ENCODE data around the gene SPEN. TPM values are rescaled to one million over a fixed set of nuclear protein-coding genes. Genes with fewer than 3 reads are reported as not detected.
A peak's percentile ranks its signal among the peaks of the same experiment; 100 is the strongest.

Gene SPEN
- total and polyA plus RNA-seq, 2 donors, result 11.4 to 16.3 TPM

DNA sequence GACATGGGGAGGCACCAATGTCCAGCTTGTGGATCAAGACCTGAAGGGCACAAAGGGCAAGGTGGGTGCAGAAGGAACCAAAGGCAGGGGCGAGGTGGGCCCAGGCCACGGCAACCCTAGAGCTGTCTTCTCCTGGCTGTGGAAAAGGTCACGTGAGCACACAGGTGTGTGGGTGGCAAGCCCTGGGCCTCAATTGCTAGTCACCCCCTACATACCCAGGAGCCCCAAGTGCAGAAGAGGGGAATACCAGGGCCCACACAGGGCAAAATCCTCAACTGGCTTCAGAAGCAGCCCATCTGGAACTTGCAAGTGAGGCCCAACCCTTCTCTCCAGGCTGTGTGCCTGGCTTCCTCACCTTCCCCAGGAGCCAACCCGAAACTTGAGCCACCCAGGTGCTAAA is 102.8 kb downstream of the SPEN start:
- H3K27me3 ChIP-seq (ENCODE audit: control insufficient read depth in 2 of 2, insufficient read depth in 1 of 2, low read length in 1 of 2), result no peaks in the 10 kb centered on the region
- WGBS, result 85% methylated on average over 4 of the region's 4 CpGs
- no peaks in the 10 kb centered on the region for H3K9me3 ChIP-seq (ENCODE audit: control insufficient read depth in 2 of 2, insufficient read depth in 1 of 2, low read length in 1 of 2)
- H3K4me1 ChIP-seq (ENCODE audit: control insufficient read depth in 2 of 2, insufficient read depth in 2 of 2, low read length in 2 of 2), result peaks cover 5 to 56% of the 10 kb centered on the region in 2 donors
- no peak for DNase-seq (ENCODE audit: low read depth in 6 of 9, low spot score in 9 of 9)
- H3K27ac ChIP-seq (ENCODE audit: low read depth in 1 of 2, low read length in 1 of 2), result peak overlapping the region; percentile 50 to 76
- H3K4me3 ChIP-seq (ENCODE audit: low read length in 2 of 2), result no peak overlapping the region
- H3K36me3 ChIP-seq (ENCODE audit: control insufficient read depth in 2 of 2, insufficient read depth in 2 of 2, low read length in 1 of 2), result peaks cover 42 to 46% of the 10 kb centered on the region in 2 donors

DNA sequence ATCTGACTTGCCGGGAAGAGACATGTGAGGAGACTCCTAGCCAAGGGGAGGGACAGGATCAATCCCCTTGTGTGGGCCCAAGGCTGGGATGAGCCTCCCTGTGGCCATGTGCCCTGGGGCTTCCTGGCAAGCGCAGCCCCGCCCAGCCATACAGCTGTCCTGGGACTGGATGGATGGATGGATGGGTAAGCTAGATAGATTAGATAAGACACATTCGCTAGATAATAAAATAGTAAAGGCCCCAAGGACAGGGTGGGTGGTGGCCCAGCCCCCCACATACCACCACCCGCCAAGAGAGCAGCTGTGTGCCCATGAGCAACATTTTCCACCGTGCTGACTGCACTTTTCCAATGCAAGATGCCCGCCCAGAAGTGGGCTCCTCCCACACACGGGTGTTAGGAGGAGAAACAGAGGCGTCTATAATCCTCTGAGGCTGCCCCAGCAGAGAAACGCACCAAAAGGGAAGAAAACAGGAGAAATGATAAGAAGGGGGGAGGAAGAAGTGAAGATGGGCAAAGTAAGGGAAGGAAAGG is 103.3 kb downstream of the SPEN start:
- no peak for DNase-seq (ENCODE audit: low read depth in 6 of 9, low spot score in 9 of 9)
- no peaks in the 10 kb centered on the region for H3K27me3 ChIP-seq (ENCODE audit: control insufficient read depth in 2 of 2, insufficient read depth in 1 of 2, low read length in 1 of 2)
- H3K36me3 ChIP-seq (ENCODE audit: control insufficient read depth in 2 of 2, insufficient read depth in 2 of 2, low read length in 1 of 2), result peaks cover 37 to 41% of the 10 kb centered on the region in 2 donors
- H3K4me1 ChIP-seq (ENCODE audit: control insufficient read depth in 2 of 2, insufficient read depth in 2 of 2, low read length in 2 of 2), result peaks cover 5 to 56% of the 10 kb centered on the region in 2 donors
- H3K4me3 ChIP-seq (ENCODE audit: low read length in 2 of 2), result no peak overlapping the region
- peak overlapping the region in 1 of 2 donors; percentile 50 for H3K27ac ChIP-seq (ENCODE audit: low read depth in 1 of 2, low read length in 1 of 2)
- WGBS, result 79% methylated on average over 10 of the region's 10 CpGs
- no peaks in the 10 kb centered on the region for H3K9me3 ChIP-seq (ENCODE audit: control insufficient read depth in 2 of 2, insufficient read depth in 1 of 2, low read length in 1 of 2)

DNA sequence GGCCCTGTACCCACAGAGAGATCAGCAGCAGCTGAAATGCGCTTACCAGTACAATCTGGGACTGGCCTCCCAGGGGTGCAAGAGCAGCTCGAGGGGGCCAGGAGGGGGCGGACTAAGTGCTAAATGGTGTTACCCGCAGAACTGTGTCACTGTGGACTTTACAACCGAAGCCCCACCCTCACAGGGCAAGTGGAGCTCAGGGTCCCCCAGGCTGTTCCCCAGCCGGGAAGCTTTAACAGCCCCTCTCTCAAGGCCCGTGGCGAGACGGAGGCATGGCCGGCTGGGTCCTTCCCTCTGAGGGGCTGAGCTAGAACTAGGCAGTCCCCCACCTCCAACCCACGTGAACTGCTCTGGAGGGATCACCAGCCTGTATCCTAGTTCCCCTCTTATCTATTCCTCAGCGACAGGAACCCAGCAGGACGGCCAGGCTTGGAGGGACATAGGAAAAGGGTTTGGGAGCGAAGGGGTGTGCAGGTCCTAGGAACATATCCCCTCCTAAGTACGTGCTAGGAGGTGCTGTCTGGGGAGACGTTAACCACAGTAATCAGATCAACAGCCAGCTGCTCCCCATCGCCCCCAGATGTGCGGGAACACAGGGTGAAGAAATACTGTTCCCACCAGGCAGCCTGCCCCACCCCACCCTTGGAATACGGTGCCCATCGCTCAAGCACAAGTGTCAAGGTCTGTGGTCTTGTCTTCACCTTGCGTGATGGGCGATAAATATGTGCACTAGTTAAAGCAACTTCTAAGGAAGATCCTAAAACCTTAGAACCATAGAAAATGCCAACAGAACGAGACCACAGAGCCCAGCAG is 104.0 kb downstream of the SPEN start:
- Histone ChIP-seq H3K27ac (ENCODE audit: low read depth in 1 of 2, low read length in 1 of 2) (no peak overlapping the region), H3K4me3 (ENCODE audit: low read length in 2 of 2) (no peak overlapping the region), H3K36me3 (ENCODE audit: control insufficient read depth in 2 of 2, insufficient read depth in 2 of 2, low read length in 1 of 2) (peaks cover 30 to 34% of the 10 kb centered on the region in 2 donors), H3K9me3 (ENCODE audit: control insufficient read depth in 2 of 2, insufficient read depth in 1 of 2, low read length in 1 of 2) (no peaks in the 10 kb centered on the region), H3K27me3 (ENCODE audit: control insufficient read depth in 2 of 2, insufficient read depth in 1 of 2, low read length in 1 of 2) (no peaks in the 10 kb centered on the region), H3K4me1 (ENCODE audit: control insufficient read depth in 2 of 2, insufficient read depth in 2 of 2, low read length in 2 of 2) (peaks cover 7 to 56% of the 10 kb centered on the region in 2 donors)
- 87% methylated on average over 23 of the region's 23 CpGs for whole genome bisulfite sequencing
- DNase-seq (ENCODE audit: low read depth in 6 of 9, low spot score in 9 of 9), result no peak

DNA sequence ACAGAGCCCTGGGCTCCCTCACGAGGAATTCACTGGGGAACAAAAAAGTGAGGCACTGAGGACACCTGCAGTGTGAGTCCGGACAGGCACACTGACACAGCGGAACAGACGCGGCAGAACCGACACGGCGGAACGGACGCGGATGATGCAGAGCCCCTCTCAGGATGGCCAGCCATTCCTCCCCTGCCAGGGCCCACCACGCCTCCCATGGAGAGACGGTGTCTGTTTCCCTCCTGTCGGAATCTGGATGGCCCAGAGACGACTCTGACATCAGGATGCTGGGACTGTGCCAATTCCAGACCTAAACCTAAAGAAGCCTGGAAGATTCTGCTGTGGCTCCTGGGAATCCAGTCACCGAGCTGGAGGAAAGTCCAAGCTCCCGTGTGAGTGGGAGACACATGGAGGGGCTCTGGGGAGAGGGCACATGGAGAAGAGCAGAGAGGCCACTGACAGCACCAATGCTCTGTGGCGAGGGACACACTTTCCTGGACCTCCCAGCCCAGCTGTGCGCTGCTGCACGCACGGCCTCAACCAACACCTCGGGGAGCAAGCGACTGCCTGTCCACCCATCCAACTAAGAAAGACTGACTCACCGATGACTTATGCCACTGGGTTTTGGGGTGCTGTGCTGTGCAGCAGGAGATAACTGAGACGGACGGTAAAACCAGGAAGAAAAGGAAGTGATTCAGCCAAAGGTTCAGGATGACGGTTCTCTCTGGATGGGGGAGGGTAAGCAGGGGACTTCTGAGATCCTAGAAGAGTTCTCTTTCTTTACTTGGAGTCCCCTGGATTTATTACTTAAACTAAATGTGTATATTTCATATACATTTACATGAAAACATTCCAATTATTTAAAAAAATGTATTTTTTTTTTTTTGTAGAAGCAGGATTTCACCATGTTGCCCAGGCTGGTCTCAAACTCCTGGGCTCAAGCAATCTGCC is 105.1 kb downstream of the SPEN start:
- Histone ChIP-seq H3K4me3 (ENCODE audit: low read length in 2 of 2) (no peak overlapping the region), H3K9me3 (ENCODE audit: control insufficient read depth in 2 of 2, insufficient read depth in 1 of 2, low read length in 1 of 2) (no peaks in the 10 kb centered on the region), H3K27ac (ENCODE audit: low read depth in 1 of 2, low read length in 1 of 2) (peak overlapping the region; percentile 37 to 60), H3K27me3 (ENCODE audit: control insufficient read depth in 2 of 2, insufficient read depth in 1 of 2, low read length in 1 of 2) (no peaks in the 10 kb centered on the region), H3K4me1 (ENCODE audit: control insufficient read depth in 2 of 2, insufficient read depth in 2 of 2, low read length in 2 of 2) (peaks cover 7 to 59% of the 10 kb centered on the region in 2 donors), H3K36me3 (ENCODE audit: control insufficient read depth in 2 of 2, insufficient read depth in 2 of 2, low read length in 1 of 2) (peaks cover 19 to 23% of the 10 kb centered on the region in 2 donors)
- 82% methylated on average over 27 of the region's 27 CpGs for WGBS
- DNase-seq (ENCODE audit: low read depth in 6 of 9, low spot score in 9 of 9), result no peak

DNA sequence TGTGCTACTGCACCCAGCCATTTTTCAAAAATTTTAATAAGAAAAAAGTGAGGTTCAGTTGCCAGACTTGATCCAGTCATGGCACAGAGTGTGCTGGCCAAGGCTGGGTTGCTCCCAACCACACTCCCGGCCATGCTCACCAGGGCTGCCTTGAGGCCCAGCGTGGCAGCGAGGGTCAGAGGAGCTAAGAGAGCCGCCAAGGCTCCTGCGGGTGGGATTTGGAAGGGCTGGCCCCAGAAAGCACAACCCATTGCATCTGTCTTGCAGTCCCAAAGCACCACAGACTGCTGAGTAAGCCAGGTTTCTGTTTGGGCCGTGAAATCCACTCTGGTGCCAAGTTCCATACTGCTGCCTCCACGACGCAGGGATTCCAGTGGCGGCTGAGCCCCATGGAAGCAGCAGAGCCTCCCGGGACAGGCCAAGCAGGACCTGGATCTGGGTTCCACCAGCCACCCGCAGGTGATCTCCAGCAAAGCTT is 105.8 kb downstream of the SPEN start:
- Histone ChIP-seq H3K27me3 (ENCODE audit: control insufficient read depth in 2 of 2, insufficient read depth in 1 of 2, low read length in 1 of 2) (no peaks in the 10 kb centered on the region), H3K9me3 (ENCODE audit: control insufficient read depth in 2 of 2, insufficient read depth in 1 of 2, low read length in 1 of 2) (no peaks in the 10 kb centered on the region), H3K4me3 (ENCODE audit: low read length in 2 of 2) (no peak overlapping the region), H3K4me1 (ENCODE audit: control insufficient read depth in 2 of 2, insufficient read depth in 2 of 2, low read length in 2 of 2) (peaks cover 7 to 59% of the 10 kb centered on the region in 2 donors), H3K27ac (ENCODE audit: low read depth in 1 of 2, low read length in 1 of 2) (peak overlapping the region; percentile 37 to 61), H3K36me3 (ENCODE audit: control insufficient read depth in 2 of 2, insufficient read depth in 2 of 2, low read length in 1 of 2) (peaks cover 12 to 16% of the 10 kb centered on the region in 2 donors)
- WGBS, result 95% methylated on average over 11 of the region's 11 CpGs
- no peak for DNase-seq (ENCODE audit: low read depth in 6 of 9, low spot score in 9 of 9)

DNA sequence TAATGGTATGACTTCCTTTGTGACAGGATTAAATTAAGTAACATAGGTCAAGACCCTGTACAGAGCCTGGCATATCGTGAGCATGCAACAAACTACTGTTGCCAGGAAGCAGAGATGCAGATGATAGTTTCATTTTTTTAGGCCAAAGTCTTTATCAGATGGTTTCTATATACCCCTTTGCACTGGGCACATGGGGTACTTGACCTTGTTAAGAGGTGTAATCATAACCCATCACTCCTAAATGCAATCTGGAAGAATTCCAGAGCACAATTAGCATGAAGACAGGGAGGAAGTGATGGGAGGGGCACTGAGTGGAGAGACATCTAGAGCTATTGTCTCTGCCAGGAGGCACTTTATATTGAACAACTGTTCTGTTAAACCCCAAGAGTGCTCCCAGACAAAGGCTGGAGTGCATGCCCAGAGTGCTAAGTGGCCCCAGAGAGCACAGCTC is 106.3 kb downstream of the SPEN start:
- H3K4me3 ChIP-seq (ENCODE audit: low read length in 2 of 2), result no peak overlapping the region
- no peaks in the 10 kb centered on the region for H3K27me3 ChIP-seq (ENCODE audit: control insufficient read depth in 2 of 2, insufficient read depth in 1 of 2, low read length in 1 of 2)
- peak overlapping the region; percentile 37 to 61 for H3K27ac ChIP-seq (ENCODE audit: low read depth in 1 of 2, low read length in 1 of 2)
- WGBS, result 85% methylated on average over 1 of the region's 1 CpG
- DNase-seq (ENCODE audit: low read depth in 6 of 9, low spot score in 9 of 9), result no peak
- peaks cover 7 to 56% of the 10 kb centered on the region in 2 donors for H3K4me1 ChIP-seq (ENCODE audit: control insufficient read depth in 2 of 2, insufficient read depth in 2 of 2, low read length in 2 of 2)
- H3K36me3 ChIP-seq (ENCODE audit: control insufficient read depth in 2 of 2, insufficient read depth in 2 of 2, low read length in 1 of 2), result peaks cover 9 to 14% of the 10 kb centered on the region in 2 donors
- no peaks in the 10 kb centered on the region for H3K9me3 ChIP-seq (ENCODE audit: control insufficient read depth in 2 of 2, insufficient read depth in 1 of 2, low read length in 1 of 2)

DNA sequence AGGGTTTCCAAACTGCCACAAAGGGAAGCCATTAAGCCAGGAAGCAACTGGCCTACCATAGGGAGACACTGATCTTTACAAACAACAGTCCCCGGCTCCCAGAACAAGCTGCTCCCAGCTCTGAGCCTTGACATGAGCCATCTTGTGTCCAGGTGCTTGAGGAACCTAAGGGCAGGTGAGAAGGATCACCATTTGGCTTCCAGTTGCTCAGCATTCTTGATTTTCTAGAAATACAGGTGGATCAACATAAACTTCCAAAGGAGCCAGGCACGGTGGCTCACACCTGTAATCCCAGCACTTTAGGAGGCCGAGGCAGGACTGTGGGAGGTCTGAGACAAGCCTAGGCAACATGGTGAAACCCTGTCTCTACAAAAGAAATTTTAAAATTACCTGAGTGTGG is 106.8 kb downstream of the SPEN start:
- Histone ChIP-seq H3K36me3 (ENCODE audit: control insufficient read depth in 2 of 2, insufficient read depth in 2 of 2, low read length in 1 of 2) (peaks cover 9 to 13% of the 10 kb centered on the region in 2 donors), H3K9me3 (ENCODE audit: control insufficient read depth in 2 of 2, insufficient read depth in 1 of 2, low read length in 1 of 2) (no peaks in the 10 kb centered on the region), H3K4me1 (ENCODE audit: control insufficient read depth in 2 of 2, insufficient read depth in 2 of 2, low read length in 2 of 2) (peaks cover 7 to 51% of the 10 kb centered on the region in 2 donors), H3K27ac (ENCODE audit: low read depth in 1 of 2, low read length in 1 of 2) (no peak overlapping the region), H3K4me3 (ENCODE audit: low read length in 2 of 2) (no peak overlapping the region), H3K27me3 (ENCODE audit: control insufficient read depth in 2 of 2, insufficient read depth in 1 of 2, low read length in 1 of 2) (no peaks in the 10 kb centered on the region)
- no peak for DNase-seq (ENCODE audit: low read depth in 6 of 9, low spot score in 9 of 9)
- WGBS, result 94% methylated on average over 3 of the region's 3 CpGs

DNA sequence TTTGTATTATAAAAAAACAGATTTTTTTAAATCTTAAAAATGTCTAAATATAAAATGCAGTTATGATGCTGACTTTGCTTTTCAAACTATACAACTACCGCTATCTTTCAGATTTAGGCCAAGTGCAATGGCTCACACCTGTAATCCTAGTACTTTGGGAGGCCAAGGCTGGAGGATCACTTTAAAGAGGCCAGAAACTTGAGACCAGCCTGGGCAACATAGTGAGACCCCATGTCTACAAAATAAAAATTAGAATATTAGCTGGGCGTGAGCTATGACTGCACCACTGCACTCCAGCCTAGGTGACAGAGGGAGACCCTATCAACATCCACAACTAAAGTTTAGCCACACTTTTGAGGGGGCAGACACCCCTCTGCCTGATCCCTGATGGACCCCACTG is 108.0 kb downstream of the SPEN start:
- 100% methylated on average over 2 of the region's 2 CpGs for whole genome bisulfite sequencing

More for the DNA sequence above, 108.0 kb downstream of the SPEN start:
- no peak overlapping the region for H3K4me3 ChIP-seq (ENCODE audit: low read length in 2 of 2)
- peaks cover 9 to 10% of the 10 kb centered on the region in 2 donors for H3K36me3 ChIP-seq (ENCODE audit: control insufficient read depth in 2 of 2, insufficient read depth in 2 of 2, low read length in 1 of 2)
- H3K27ac ChIP-seq (ENCODE audit: low read depth in 1 of 2, low read length in 1 of 2), result no peak overlapping the region
- H3K4me1 ChIP-seq (ENCODE audit: control insufficient read depth in 2 of 2, insufficient read depth in 2 of 2, low read length in 2 of 2), result peaks cover 7 to 39% of the 10 kb centered on the region in 2 donors
- no peak for DNase-seq (ENCODE audit: low read depth in 6 of 9, low spot score in 9 of 9)
- H3K27me3 ChIP-seq (ENCODE audit: control insufficient read depth in 2 of 2, insufficient read depth in 1 of 2, low read length in 1 of 2), result no peaks in the 10 kb centered on the region
- no peaks in the 10 kb centered on the region for H3K9me3 ChIP-seq (ENCODE audit: control insufficient read depth in 2 of 2, insufficient read depth in 1 of 2, low read length in 1 of 2)
